Measurements from ENCODE around the gene CDH22.

The CDH22 gene

GRCh38 chr20:46305331-46305972, 2.8 kb downstream of the CDH22 start:
- H3K4me3 ChIP-seq (ENCODE audit: low read depth, low read length) = no peak overlapping the region
- no peak for TF ChIP-seq CTCF (IDR thresholded peaks at IDR 0.05; ENCODE audit: borderline replicate concordance, insufficient read depth, low read depth, low read length)

GRCh38 chr20:46304852-46305251, 3.4 kb downstream of the CDH22 start:
- no peak overlapping the region for H3K4me3 ChIP-seq (ENCODE audit: low read depth, low read length)
- TF ChIP-seq CTCF (IDR thresholded peaks at IDR 0.05; ENCODE audit: borderline replicate concordance, insufficient read depth, low read depth, low read length) = no peak

- TF ChIP-seq CTCF (IDR thresholded peaks at IDR 0.05; ENCODE audit: borderline replicate concordance, insufficient read depth, low read depth, low read length) = no peak
- H3K4me3 ChIP-seq (ENCODE audit: low read depth, low read length) = no peak overlapping the region
These were observed 3.9 kb downstream of the CDH22 start for GRCh38 chr20:46304361-46304760.

GRCh38 chr20:46303176-46303956, 4.9 kb downstream of the CDH22 start:
- H3K4me3 ChIP-seq (ENCODE audit: low read depth, low read length) = no peak overlapping the region
- TF ChIP-seq CTCF (IDR thresholded peaks at IDR 0.05; ENCODE audit: borderline replicate concordance, insufficient read depth, low read depth, low read length) = no peak

GRCh38 chr20:46302106-46302505, 6.2 kb downstream of the CDH22 start:
- TF ChIP-seq CTCF (IDR thresholded peaks at IDR 0.05; ENCODE audit: borderline replicate concordance, insufficient read depth, low read depth, low read length) = no peak
- no peak overlapping the region for H3K4me3 ChIP-seq (ENCODE audit: low read depth, low read length)

GRCh38 chr20:46300281-46300680, 8.0 kb downstream of the CDH22 start:
- no peak for TF ChIP-seq CTCF (IDR thresholded peaks at IDR 0.05; ENCODE audit: borderline replicate concordance, insufficient read depth, low read depth, low read length)
- no peak overlapping the region for H3K4me3 ChIP-seq (ENCODE audit: low read depth, low read length)

- no peak for TF ChIP-seq CTCF (IDR thresholded peaks at IDR 0.05; ENCODE audit: borderline replicate concordance, insufficient read depth, low read depth, low read length)
- H3K4me3 ChIP-seq (ENCODE audit: low read depth, low read length) = no peak overlapping the region
These were observed 9.2 kb downstream of the CDH22 start for GRCh38 chr20:46299078-46299477.

Data from GM12875 (cell line).